Upper lobe of right lung (tissue), 1 donor: ENCODE data around the gene C6orf15. TPM values are rescaled to one million over a fixed set of nuclear protein-coding genes. Genes with fewer than 3 reads are reported as not detected.
"Not testable (repeated sequence)": the region's sequence is repeated elsewhere in the genome, so short reads cannot be mapped to it uniquely, and the experiment has no call there.

ENCODE experiments used
- ATAC-seq: fragments of 200-7000 bp; cut with Tn5 transposase; one replicate; pipeline ENCODE4 v1.9.1; 2020; ENCODE audit warnings: mild to moderate bottlenecking, moderate library complexity
- DNase-seq: peaks from one replicate; pipeline ENCODE4 v3.0.0-alpha.2; 2020
- H3K27ac ChIP-seq: fragments of 200-600 bp; one replicate; pipeline ENCODE4 v1.8.0; 2022
- H3K27me3 ChIP-seq: fragments of 200-600 bp; one replicate; pipeline ENCODE4 v1.8.0; 2022; ENCODE audit warnings: mild to moderate bottlenecking
- H3K36me3 ChIP-seq: fragments of 200-600 bp; one replicate; pipeline ENCODE4 v1.8.0; 2022
- H3K4me1 ChIP-seq: fragments of 200-600 bp; one replicate; pipeline ENCODE4 v1.8.0; 2022
- H3K4me3 ChIP-seq: fragments of 200-600 bp; one replicate; pipeline ENCODE4 v1.8.0; 2022; ENCODE audit warnings: mild to moderate bottlenecking
- H3K9me3 ChIP-seq: fragments of 200-600 bp; one replicate; pipeline ENCODE4 v1.8.0; 2022
- intact Hi-C: fragments of 100-400 bp; cut with DNase I; formaldehyde crosslinking; loops from one replicate; pipeline ENCODE4 v1.11.0; 2022
- total RNA-seq: library from RNA; stranded (reverse); fragmentation: NEBNext Ultra II Directional; extraction: Animal tissue kit (Norgen Biotek cat#: 25700); gene quantifications from one replicate; pipeline ENCODE4 v1.2.1, GENCODE V29; 2021
- TF ChIP-seq, protein P1 (sequence below): fragments of 200-600 bp; IDR thresholded peaks from one replicate; pipeline ENCODE4 v1.8.0; 2022; ENCODE audit warnings: antibody characterized with exemption
- donor health status: DM: no; HTN: yes; CAD: no; lungs with severe emphysema.

The C6orf15 gene
- total RNA-seq, 1 donor from 2014 or later, result not detected

DNA sequence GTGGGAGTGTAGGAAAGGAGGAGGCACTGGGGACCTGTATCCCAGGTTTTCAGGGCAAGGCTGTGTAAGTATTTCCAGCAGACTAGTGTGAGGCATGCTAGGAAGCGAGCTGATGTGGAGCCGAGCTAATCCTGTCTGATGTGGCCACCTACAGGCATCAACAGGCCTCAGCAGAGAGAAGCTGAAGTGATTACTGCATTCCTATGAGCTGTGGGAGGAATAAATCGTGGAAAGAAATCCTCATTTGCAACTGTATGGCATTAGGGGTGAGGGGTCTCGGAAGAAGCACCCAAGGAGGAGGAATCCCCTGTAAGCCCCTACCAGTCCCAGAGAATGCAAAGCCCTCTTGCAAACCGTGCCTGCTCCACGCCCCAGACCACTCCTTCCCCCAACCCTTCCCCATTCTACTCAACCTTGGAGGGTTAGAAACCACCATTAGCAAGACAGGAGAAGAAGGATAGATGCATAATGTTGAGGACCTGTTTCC lies 41.6 kb downstream of the C6orf15 start:
- peak; percentile 90 for ATAC-seq
- Histone ChIP-seq H3K27me3 (no peaks in the 10 kb centered on the region), H3K36me3 (no peaks in the 10 kb centered on the region), H3K4me1 (peaks cover 8% of the 10 kb centered on the region), H3K9me3 (no peaks in the 10 kb centered on the region), H3K4me3 (no peak overlapping the region), H3K27ac (no peak overlapping the region)
- intact Hi-C loops, result loop anchor here (10.0 kb wide), 1 partner anchor 156 kb away; the partner anchor contains the start of gene VARS2
- DNase-seq, result no peak
- TF ChIP-seq, protein P1, sequence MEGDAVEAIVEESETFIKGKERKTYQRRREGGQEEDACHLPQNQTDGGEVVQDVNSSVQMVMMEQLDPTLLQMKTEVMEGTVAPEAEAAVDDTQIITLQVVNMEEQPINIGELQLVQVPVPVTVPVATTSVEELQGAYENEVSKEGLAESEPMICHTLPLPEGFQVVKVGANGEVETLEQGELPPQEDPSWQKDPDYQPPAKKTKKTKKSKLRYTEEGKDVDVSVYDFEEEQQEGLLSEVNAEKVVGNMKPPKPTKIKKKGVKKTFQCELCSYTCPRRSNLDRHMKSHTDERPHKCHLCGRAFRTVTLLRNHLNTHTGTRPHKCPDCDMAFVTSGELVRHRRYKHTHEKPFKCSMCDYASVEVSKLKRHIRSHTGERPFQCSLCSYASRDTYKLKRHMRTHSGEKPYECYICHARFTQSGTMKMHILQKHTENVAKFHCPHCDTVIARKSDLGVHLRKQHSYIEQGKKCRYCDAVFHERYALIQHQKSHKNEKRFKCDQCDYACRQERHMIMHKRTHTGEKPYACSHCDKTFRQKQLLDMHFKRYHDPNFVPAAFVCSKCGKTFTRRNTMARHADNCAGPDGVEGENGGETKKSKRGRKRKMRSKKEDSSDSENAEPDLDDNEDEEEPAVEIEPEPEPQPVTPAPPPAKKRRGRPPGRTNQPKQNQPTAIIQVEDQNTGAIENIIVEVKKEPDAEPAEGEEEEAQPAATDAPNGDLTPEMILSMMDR, result peak; percentile 45

DNA sequence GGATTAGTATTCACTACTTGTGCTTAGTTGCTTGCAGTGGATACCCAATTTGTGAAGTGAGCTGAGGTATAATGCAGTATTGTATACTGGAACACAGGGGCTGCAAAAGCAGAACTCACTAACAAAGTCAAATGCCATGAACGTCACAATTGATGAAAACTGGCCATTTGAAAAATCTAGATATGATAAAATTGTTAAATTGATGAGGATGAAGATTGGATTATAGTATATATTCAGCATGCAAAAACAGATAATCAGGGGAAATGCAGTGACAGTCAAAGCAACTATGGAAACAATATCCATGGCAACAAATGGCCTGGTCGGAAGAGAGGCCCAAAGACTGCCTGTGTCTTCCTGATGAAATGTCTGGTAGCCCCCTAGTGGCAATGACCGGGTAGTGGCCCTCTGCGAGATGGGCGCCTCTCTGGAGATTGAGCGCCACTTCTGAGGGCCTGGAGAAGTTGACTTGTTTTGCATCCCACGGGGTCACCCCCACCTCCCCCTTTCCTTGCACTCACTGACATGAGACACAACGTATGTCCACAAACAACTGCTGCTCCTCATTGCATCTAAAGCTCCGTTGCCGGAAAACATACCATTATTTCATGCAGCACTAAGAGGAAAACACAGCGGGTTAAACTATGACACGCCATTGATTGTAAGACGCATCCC lies 43.6 kb downstream of the C6orf15 start:
- Histone ChIP-seq H3K9me3 (no peaks in the 10 kb centered on the region), H3K4me1 (peaks cover 8% of the 10 kb centered on the region), H3K36me3 (no peaks in the 10 kb centered on the region), H3K4me3 (no peak overlapping the region), H3K27ac (no peak overlapping the region), H3K27me3 (no peaks in the 10 kb centered on the region)
- intact Hi-C loops, result no loop called here
- ATAC-seq, result peak; percentile 97
- DNase-seq, result peak; percentile 85
- TF ChIP-seq, protein P1, result peak; percentile 97

DNA sequence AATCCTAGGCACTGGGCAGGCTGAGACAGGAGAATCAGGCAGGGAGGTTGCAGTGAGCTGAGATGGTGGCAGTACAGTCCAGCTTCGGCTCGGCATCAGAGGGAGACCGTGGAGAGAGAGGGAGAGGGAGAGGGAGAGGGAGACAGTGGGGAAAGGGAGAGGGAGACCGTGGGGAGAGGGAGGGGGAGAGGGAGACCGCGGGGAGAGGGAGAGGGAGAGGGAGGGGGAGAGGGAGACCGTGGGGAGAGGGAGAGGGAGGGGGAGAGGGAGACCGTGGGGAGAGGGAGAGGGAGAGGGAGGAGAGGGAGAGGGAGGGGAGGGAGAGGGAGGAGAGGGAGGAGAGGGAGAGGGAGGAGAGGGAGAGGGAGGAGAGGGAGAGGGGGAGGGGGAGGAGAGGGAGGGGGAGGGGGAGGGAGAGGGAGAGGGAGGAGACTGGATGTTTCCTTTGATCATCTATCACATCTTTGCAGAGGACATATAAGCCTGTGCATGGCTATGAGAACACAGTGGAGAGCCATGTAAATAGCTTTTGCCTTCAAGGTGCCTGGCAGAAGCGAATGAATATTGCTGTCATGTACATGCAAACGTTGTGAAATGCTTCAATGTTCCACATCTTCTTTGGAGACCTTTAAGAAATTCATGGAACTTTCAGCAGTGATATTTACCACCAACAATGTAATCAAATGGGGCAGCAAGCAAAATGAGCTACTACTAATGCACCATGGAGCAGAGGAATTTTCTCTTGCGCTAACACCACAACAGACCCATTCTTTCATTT lies 44.3 kb downstream of the C6orf15 start:
- H3K36me3 ChIP-seq, H3K4me3 ChIP-seq, DNase-seq, ATAC-seq, H3K27me3 ChIP-seq, H3K27ac ChIP-seq, H3K9me3 ChIP-seq, H3K4me1 ChIP-seq, intact Hi-C loops: not testable (repeated sequence)

DNA sequence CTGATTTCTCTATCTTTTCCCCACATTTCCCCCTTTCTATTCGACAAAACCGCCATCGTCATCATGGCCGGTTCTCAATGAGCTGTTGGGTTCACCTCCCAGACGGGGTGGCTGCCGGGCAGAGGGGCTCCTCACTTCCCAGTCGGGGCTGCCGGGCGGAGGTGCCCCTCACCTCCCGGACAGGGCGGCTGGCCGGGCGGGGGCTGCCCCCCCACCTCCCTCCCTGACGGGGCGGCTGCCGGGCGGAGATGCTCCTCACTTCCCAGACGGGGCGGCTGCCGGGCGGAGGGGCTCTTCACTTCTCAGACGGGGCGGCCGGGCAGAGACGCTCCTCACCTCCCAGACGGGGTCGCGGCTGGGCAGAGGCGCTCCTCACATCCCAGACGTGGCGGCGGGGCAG lies 45.3 kb downstream of the C6orf15 start:
- DNase-seq, H3K4me3 ChIP-seq, H3K4me1 ChIP-seq, intact Hi-C loops, H3K36me3 ChIP-seq, H3K9me3 ChIP-seq, H3K27ac ChIP-seq, ATAC-seq, H3K27me3 ChIP-seq: not testable (repeated sequence)

DNA sequence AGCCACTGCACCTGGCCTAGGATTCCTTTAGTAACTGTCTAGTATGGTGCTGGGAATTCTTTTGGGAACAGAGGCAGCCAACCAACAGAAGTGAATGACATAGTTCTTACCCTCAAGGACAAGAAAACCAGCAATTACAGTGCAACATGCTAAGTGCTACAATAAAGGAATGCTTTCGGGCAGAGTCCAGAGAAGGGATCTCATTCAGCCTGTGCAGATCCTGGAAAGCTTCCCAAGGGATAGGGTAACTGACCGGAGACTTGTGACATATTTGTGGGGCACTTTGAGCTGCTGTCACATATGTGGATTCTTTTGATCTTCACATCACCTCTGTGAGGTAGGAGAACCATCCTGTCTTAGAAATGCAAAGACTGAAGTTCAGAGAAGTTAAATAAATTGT lies 46.8 kb downstream of the C6orf15 start:
- H3K4me3 ChIP-seq, result no peak overlapping the region
- DNase-seq (no peak), ATAC-seq (peak; percentile 41)
- intact Hi-C loops, result no loop called here
- no peak overlapping the region for H3K27ac ChIP-seq
- no peaks in the 10 kb centered on the region for H3K36me3 ChIP-seq
- no peaks in the 10 kb centered on the region for H3K27me3 ChIP-seq
- H3K4me1 ChIP-seq, result no peaks in the 10 kb centered on the region
- no peaks in the 10 kb centered on the region for H3K9me3 ChIP-seq
- TF ChIP-seq, protein P1, result no peak

DNA sequence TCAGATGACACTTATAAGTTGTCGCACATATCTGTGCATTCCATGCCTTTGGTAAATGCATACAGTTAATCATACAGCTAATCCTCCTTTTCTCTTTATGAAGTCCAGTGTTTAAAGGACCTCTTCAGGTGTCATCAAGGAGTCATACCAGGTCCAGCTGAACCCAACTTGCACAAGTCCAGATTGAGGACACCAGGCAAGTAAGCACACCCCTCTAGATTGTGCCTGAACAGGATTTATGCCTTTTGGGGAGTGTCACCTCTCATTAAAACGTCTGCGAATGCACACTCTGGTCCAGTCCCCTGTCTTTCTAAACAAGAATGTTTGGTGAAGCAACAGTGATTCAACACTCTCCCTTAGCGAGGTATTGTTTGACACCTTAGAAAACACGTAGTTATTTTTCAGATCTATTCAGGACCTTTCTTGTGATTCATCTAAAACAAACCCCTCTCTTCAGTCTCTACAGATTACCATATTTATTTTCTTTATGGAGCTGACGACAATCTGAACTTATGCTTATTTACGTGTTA lies 48.4 kb downstream of the C6orf15 start:
- no peaks in the 10 kb centered on the region for H3K9me3 ChIP-seq
- TF ChIP-seq, protein P1, result no peak
- no peaks in the 10 kb centered on the region for H3K36me3 ChIP-seq
- no peaks in the 10 kb centered on the region for H3K27me3 ChIP-seq
- H3K4me1 ChIP-seq, result no peaks in the 10 kb centered on the region
- H3K4me3 ChIP-seq, result no peak overlapping the region
- DNase-seq, result no peak
- no peak for ATAC-seq
- intact Hi-C loops, result no loop called here
- no peak overlapping the region for H3K27ac ChIP-seq

Other genes starting within 250 kb of the C6orf15 start
- 102 TPM for gene DDR1, start 228.1 kb downstream of the C6orf15 start, total RNA-seq
- gene GTF2H4, start 204.4 kb downstream of the C6orf15 start, total RNA-seq, result 44.6 TPM
- 28.7 TPM for gene VARS2, start 198.3 kb downstream of the C6orf15 start, total RNA-seq
- 369 TPM for gene SFTA2, start 180.4 kb downstream of the C6orf15 start, total RNA-seq
- 4.6 TPM for gene MUCL3, start 171.6 kb downstream of the C6orf15 start, total RNA-seq
- 1.1 TPM for gene MUC21, start 128.9 kb downstream of the C6orf15 start, total RNA-seq
- gene MUC22, start 102.1 kb downstream of the C6orf15 start, total RNA-seq, result not detected
- 8.2 TPM for gene PSORS1C1, start 2.2 kb upstream of the C6orf15 start, total RNA-seq
- not detected for gene CDSN, start 7.9 kb upstream of the C6orf15 start, total RNA-seq
- gene PSORS1C2, start 26.5 kb upstream of the C6orf15 start, total RNA-seq, result not detected
- gene CCHCR1, start 45.2 kb upstream of the C6orf15 start, total RNA-seq, result 12.5 TPM
- 4.5 TPM for gene TCF19, start 46.0 kb upstream of the C6orf15 start, total RNA-seq
- 2.8 TPM for gene POU5F1, start 58.1 kb upstream of the C6orf15 start, total RNA-seq
- 1,073 TPM for gene HLA-C, start 159.5 kb upstream of the C6orf15 start, total RNA-seq
- gene HLA-B, start 244.6 kb upstream of the C6orf15 start, total RNA-seq, result 2,632 TPM